ENCODE measurements around the gene DTNBP1. TPM values are rescaled to one million over a fixed set of nuclear protein-coding genes. Genes with fewer than 3 reads are reported as not detected.
A peak's percentile ranks its signal among the peaks of the same experiment; 100 is the strongest.

The DTNBP1 gene
- total and polyA plus RNA-seq, 2 of the 8 experiments (the other 6 are each of a cell fraction or from before 2014, with no cell fraction given): 13.5 to 22.1 TPM

GRCh38 chr6:15530411-15530810 is 132.4 kb downstream of the DTNBP1 start:
- FAIRE-seq (no peak), DNase-seq (ENCODE audit: low read depth in 1 of 2, low spot score in 2 of 2) (peak in 1 of 2 experiments; percentile 46)
- no peak overlapping the region for H2BK120ac ChIP-seq (replicated peaks; ENCODE audit: low read depth, low read length)
- no peaks in the 10 kb centered on the region for H3K79me2 ChIP-seq (ENCODE audit: control insufficient read depth in 1 of 2, insufficient read depth in 2 of 2, low read length in 2 of 2)
- no peak overlapping the region for H3K18ac ChIP-seq (ENCODE audit: extremely low read depth, low read length)
- H3K79me1 ChIP-seq (ENCODE audit: low read depth, low read length): peaks cover 2% of the 10 kb centered on the region; the same call in 1 of the 2 replicates
- no peak overlapping the region for H3K4me2 ChIP-seq (ENCODE audit: insufficient read depth in 1 of 2, low read depth in 2 of 2, low read length in 2 of 2)
- H2AFZ ChIP-seq (ENCODE audit: low read length): no peak overlapping the region
- H4K5ac ChIP-seq (ENCODE audit: insufficient read length, low read depth, low read length): no peak overlapping the region
- ChIA-PET CTCF (ENCODE audit: partially characterized antibody) (interaction anchor here (1.7 kb wide), 1 partner anchor 93 kb away, joined by 5 read pairs; no protein-coding TSS in a partner anchor), POLR2A (ENCODE audit: partially characterized antibody) (interaction anchor here (0.8 kb wide), 1 partner anchor 9 kb away, joined by 3 read pairs; no protein-coding TSS in a partner anchor)
- no peak overlapping the region for H3K9ac ChIP-seq (replicated peaks in 1 of 4; ENCODE audit: extremely low read depth in 1 of 4, low read depth in 3 of 4, low read length in 3 of 4)
- no peaks in the 10 kb centered on the region for H3K4me1 ChIP-seq (replicated peaks in 1 of 4; ENCODE audit: control insufficient read depth in 3 of 4, insufficient read depth in 4 of 4, low read length in 3 of 4)
- H3K9me3 ChIP-seq (ENCODE audit: insufficient read depth in 2 of 2, low read depth in 1 of 2, low read length in 1 of 2): peaks cover 5 to 8% of the 10 kb centered on the region in 2 experiments; a peak in 2 of 4 replicates
- no peak overlapping the region for H4K91ac ChIP-seq (replicated peaks; ENCODE audit: insufficient read length, low read length)
- no peak overlapping the region for H3K23ac ChIP-seq (ENCODE audit: insufficient read length)
- no peak overlapping the region for H3K4ac ChIP-seq (replicated peaks; ENCODE audit: insufficient read length, low read depth, low read length)
- H3K56ac ChIP-seq (replicated peaks; ENCODE audit: insufficient read length, low read depth, low read length): no peak overlapping the region
- H4K8ac ChIP-seq (ENCODE audit: extremely low read depth, insufficient read depth, low read length): no peak overlapping the region
- TF ChIP-seq CTCF (IDR thresholded peaks at IDR 0.05; ENCODE audit: control extremely low read depth in 1 of 3, insufficient read depth in 1 of 3, low read depth in 1 of 3, low read length in 3 of 3) (no peak), KDM4A (IDR thresholded peaks at IDR 0.05; ENCODE audit: low read depth, low read length, severe bottlenecking) (no peak)
- H3K23me2 ChIP-seq (ENCODE audit: low read depth, low read length): no peaks in the 10 kb centered on the region
- H2BK12ac ChIP-seq (ENCODE audit: low read depth, low read length): no peak overlapping the region
- H3K27me3 ChIP-seq (replicated peaks in 1 of 4; ENCODE audit: control insufficient read depth in 3 of 4, extremely low read depth in 1 of 4, insufficient read depth in 3 of 4, low read length in 3 of 4): no peaks in the 10 kb centered on the region
- H4K20me1 ChIP-seq (replicated peaks in 1 of 2; ENCODE audit: control insufficient read depth in 1 of 2, insufficient read depth in 2 of 2, low read length in 2 of 2): no peaks in the 10 kb centered on the region
- H3K14ac ChIP-seq (ENCODE audit: insufficient read length): no peak overlapping the region
- 92% methylated on average over 10 of the region's 10 CpGs; no CpG with 5 or more reads in 1 of the 2 experiments for WGBS, 2 experiments (ENCODE audit: extremely low coverage in 1 of 2, insufficient coverage in 1 of 2, insufficient read length in 1 of 2, insufficient replicate concordance in 2 of 2, low coverage in 1 of 2, low lambda C conversion rate in 2 of 2, missing lambda C conversion rate in 1 of 2)
- no peak overlapping the region for H2AK5ac ChIP-seq (ENCODE audit: low read depth, low read length)
- H2BK20ac ChIP-seq (ENCODE audit: low read length): no peak overlapping the region
- no peak overlapping the region for H3K4me3 ChIP-seq (ENCODE audit: extremely low read depth in 1 of 4, insufficient read depth in 2 of 4, low read depth in 3 of 4, low read length in 4 of 4)
- H2BK15ac ChIP-seq (ENCODE audit: low read length): no peak overlapping the region
- H2BK5ac ChIP-seq (ENCODE audit: low read depth, low read length): no peak overlapping the region
- H3K36me3 ChIP-seq (ENCODE audit: control insufficient read depth in 2 of 4, insufficient read depth in 4 of 4, low read length in 3 of 4): peaks cover 0 to 5% (median 0%) of the 10 kb centered on the region in 4 experiments; a peak in 3 of 8 replicates
- H3K27ac ChIP-seq (ENCODE audit: low read depth, low read length): no peak overlapping the region
